Thyroid gland (tissue), 4 donors: ENCODE data around the gene OBSCN.

Experiments used
- CTCF ChIP-seq, 6 experiments: fragments of 200-600 bp in 3 of 6; fragments of 450-650 bp in 3 of 6; sonication (generic) in 3 of 6; IDR thresholded peaks; one replicate each; pipeline ENCODE4 v1.5.1; 2016 to 2019; ENCODE audit warnings: antibody characterized with exemption in 6 of 6, mild to moderate bottlenecking in 2 of 6, inconsistent platforms in 1 of 6, moderate library complexity in 1 of 6
- POLR2A ChIP-seq, 2 donors: fragments of 450-650 bp; IDR thresholded peaks; one replicate each; pipeline ENCODE4 v1.6.1; 2017; ENCODE audit warnings: antibody characterized with exemption in 2 of 2, mild to moderate bottlenecking in 2 of 2, moderate library complexity in 1 of 2

GRCh38 chr1:228318823-228319241 is 111.0 kb downstream of the OBSCN start:
- TF ChIP-seq CTCF (IDR thresholded peaks at IDR 0.05) (no peak), POLR2A (IDR thresholded peaks at IDR 0.05) (no peak)
